SK-N-MC (cell line): ENCODE results near the gene BTNL3.

Experiments used
- FOXP2 ChIP-seq: optimal IDR thresholded peaks from 2 replicates; pipeline ENCODE3; 2011; ENCODE audit warnings: mild to moderate bottlenecking, moderate library complexity; ENCODE audit not compliant: insufficient read depth; ENCODE audit errors: extremely low read length, control extremely low read depth
- POLR2AphosphoS5 ChIP-seq: IDR thresholded peaks from 2 replicates; pipeline ENCODE4 v1.6.1; 2012; ENCODE audit warnings: mild to moderate bottlenecking, low read depth, low read length, borderline replicate concordance

GRCh38 chr5:180990086-180990881 is 1.6 kb downstream of the BTNL3 start:
- TF ChIP-seq FOXP2 (no peak), POLR2AphosphoS5 (no peak)
